K562 (cell line): Measurements from ENCODE around the gene GUCA1A. TPM values are rescaled to one million over a fixed set of nuclear protein-coding genes. Genes with fewer than 3 reads are reported as not detected.

Experiments used
- ATAC-seq: fragments of 200-7000 bp; cut with Tn5 transposase; 3 replicates; pipeline ENCODE4 v1.9.1; 2020; ENCODE audit warnings: moderate library complexity
- BruUV-seq: library from RNA; stranded (reverse); fragments of 400-500 nt; replicated peaks from 2 replicates; lab custom pipeline; 2021; lab: Mats Ljungman, UMichigan
- CTCF ChIA-PET: fragments of 300-600 bp; formaldehyde crosslinking; extraction: SDS; loops from one replicate; lab custom pipeline; 2021; ENCODE audit warnings: low intra/inter-chr PET ratio; lab: Yijun Ruan, JAX
- POLR2A ChIA-PET: fragments of 300-600, 350-650 bp; sonication (Branson Sonifier 250); formaldehyde crosslinking; extraction: SDS; loops from one replicate; lab custom pipeline; 2021; ENCODE audit warnings: antibody characterized with exemption, inconsistent platforms; lab: Yijun Ruan, JAX
- DNase-seq, 4 experiments: peaks; one replicate each; pipeline versions ENCODE4 v3.0.0 to v3.0.0-alpha.2; 2011 to 2018; ENCODE audit warnings: low spot score in 3 of 4, mixed read lengths in 3 of 4; ENCODE audit errors: extremely low read depth in 1 of 4
- FAIRE-seq: peaks from 2 replicates; lab custom pipeline; 2011; peaks lifted over from hg19 to GRCh38; lab: Jason Lieb, UNC
- H2AFZ ChIP-seq: 2 replicates; pipeline ENCODE4 v1.6.0; 2011; ENCODE audit warnings: low read depth, low read length, control low read depth, inconsistent platforms
- H3K27ac ChIP-seq: fragments of 200-600 bp; 3 replicates; pipeline ENCODE4 v1.8.0; 2011; ENCODE audit warnings: low read depth, mild to moderate bottlenecking, control low read depth, inconsistent platforms, low read length, moderate library complexity, mixed read lengths; ENCODE audit errors: extremely low read depth
- H3K27me3 ChIP-seq, 2 experiments: fragments of 300-600 bp in 1 of 2; 2 replicates in 1 of 2; 3 replicates in 1 of 2; pipeline versions ENCODE4 v1.6.0 to v1.8.0; 2011; ENCODE audit warnings: inconsistent platforms in 2 of 2, low read length in 2 of 2, mild to moderate bottlenecking in 1 of 2, mixed read lengths in 1 of 2, moderate library complexity in 1 of 2; ENCODE audit not compliant: control insufficient read depth in 2 of 2, insufficient read depth in 2 of 2
- H3K36me3 ChIP-seq: fragments of 300-600 bp; 3 replicates; pipeline ENCODE4 v1.8.0; 2011; ENCODE audit warnings: mild to moderate bottlenecking, low read length, inconsistent platforms; ENCODE audit not compliant: control insufficient read depth, insufficient read depth
- H3K4me1 ChIP-seq, 2 experiments: fragments of 200-600 bp in 1 of 2; replicated peaks in 1 of 2; 2 replicates in 1 of 2; 3 replicates in 1 of 2; pipeline versions ENCODE4 v1.5.1 to v1.8.0; 2011; ENCODE audit warnings: inconsistent platforms in 2 of 2, low read length in 2 of 2, mild to moderate bottlenecking in 1 of 2, mixed read lengths in 1 of 2, moderate library complexity in 1 of 2; ENCODE audit not compliant: control insufficient read depth in 2 of 2, insufficient read depth in 2 of 2
- H3K4me2 ChIP-seq: 2 replicates; pipeline ENCODE4 v1.6.1; 2011; ENCODE audit warnings: low read length, control low read depth, inconsistent platforms, mixed read lengths; ENCODE audit not compliant: insufficient read depth
- H3K4me3 ChIP-seq: fragments of 200-600 bp; sonication (generic), shearing (Covaris generic); 2 replicates; pipeline ENCODE4 v1.5.1; 2016; ENCODE audit warnings: control low read depth, inconsistent platforms
- H3K79me2 ChIP-seq: fragments of 200-600 bp; 3 replicates; pipeline ENCODE4 v1.8.0; 2011; ENCODE audit warnings: low read length, inconsistent platforms; ENCODE audit not compliant: control insufficient read depth, insufficient read depth
- H3K9ac ChIP-seq, 2 experiments: 2 replicates each; pipeline versions ENCODE4 v1.6.0 to v1.6.1; 2011; ENCODE audit warnings: low read depth in 2 of 2, low read length in 2 of 2, control low read depth in 1 of 2, inconsistent platforms in 1 of 2, mild to moderate bottlenecking in 1 of 2, mixed read lengths in 1 of 2; ENCODE audit not compliant: insufficient read depth in 1 of 2
- H3K9me1 ChIP-seq: one replicate; pipeline ENCODE4 v1.6.0; 2011; ENCODE audit warnings: inconsistent platforms, mild to moderate bottlenecking, low read length, moderate library complexity; ENCODE audit not compliant: control insufficient read depth, insufficient read depth
- H3K9me3 ChIP-seq: replicated peaks from 2 replicates; pipeline ENCODE4 v1.5.1; 2011; ENCODE audit warnings: low read depth, low read length, inconsistent platforms; ENCODE audit not compliant: control insufficient read depth, insufficient read depth
- H4K20me1 ChIP-seq: replicated peaks from 2 replicates; pipeline ENCODE4 v1.6.1; 2011; ENCODE audit warnings: low read length, inconsistent platforms, mixed read lengths; ENCODE audit not compliant: control insufficient read depth, insufficient read depth
- KLF1 ChIP-seq: fragments of 450-650 bp; IDR thresholded peaks from 2 replicates; pipeline ENCODE4 v1.6.1; 2016; ENCODE audit warnings: missing genetic modification characterization, missing compliant biosample characterization
- XRCC3 ChIP-seq: fragments of 450-650 bp; IDR thresholded peaks from 2 replicates; pipeline ENCODE4 v1.6.1; 2017; ENCODE audit warnings: mild to moderate bottlenecking, moderate library complexity
- ZEB2 ChIP-seq: fragments of 450-650 bp; IDR thresholded peaks from 2 replicates; pipeline ENCODE4 v1.6.1; 2016
- ZFPM2 ChIP-seq: fragments of 250-450 bp; sonication (Bioruptor Pico); IDR thresholded peaks from 2 replicates; pipeline ENCODE4 v1.5.1; 2022; ENCODE audit warnings: mild to moderate bottlenecking
- WGBS: fragments of 100-300 bp; shearing (Covaris generic); methylation state at CpG from one replicate; pipeline ENCODE4 v1.1.6; 2016; ENCODE audit warnings: low coverage, mixed read lengths; ENCODE audit not compliant: insufficient coverage; ENCODE audit errors: missing lambda C conversion rate; 5-methylcytosine and 5-hydroxymethylcytosine counted together
- in situ Hi-C: fragments of 300-500 bp; cut with MboI; formaldehyde crosslinking; loops from 4 replicates; pipeline ENCODE4 v1.15.0; 2018; ENCODE audit warnings: inconsistent platforms, mixed read lengths
- intact Hi-C: fragments of 100-400 bp; cut with micrococcal nuclease; formaldehyde crosslinking; loops from 2 replicates; pipeline ENCODE4 v1.14.2; 2022
- polyA plus RNA-seq, 8 experiments: library from polyadenylated mRNA; depleted of rRNA in 4 of 8; stranded (reverse) in 5 of 8; unstranded in 3 of 8; fragments of >200 nt; fragmentation: Nextera tagmentation in 2 of 8; fragmentation: Illumina TruSeq in 1 of 8; extraction: Ambion mirVana in 2 of 8; extraction: Trizol in 1 of 8; gene quantifications; 2 replicates each; pipeline versions ENCODE4 v1.2.1 to v1.2.3, GENCODE V29; 2011 to 2014; ENCODE audit warnings: inconsistent platforms in 1 of 8, missing spikeins in 1 of 8
- total RNA-seq, 7 experiments: library from RNA; depleted of rRNA in 6 of 7; stranded (reverse); fragments of >200 nt in 6 of 7; fragmentation: Illumina TruSeq in 2 of 7; extraction: Trizol in 2 of 7; gene quantifications; 2 replicates each; pipeline versions ENCODE4 v1.2.1 to v1.2.3, GENCODE V29; 2011 to 2021; ENCODE audit warnings: low replicate concordance in 1 of 7
- TF ChIP-seq, protein P1 (sequence below): fragments of 450-650 bp; IDR thresholded peaks from 2 replicates; pipeline ENCODE4 v1.6.1; 2017; ENCODE audit warnings: antibody characterized with exemption, mild to moderate bottlenecking
- TF ChIP-seq, protein P2 (sequence below), 2 experiments: fragments of 450-650 bp; formaldehyde crosslinking in 1 of 2; IDR thresholded peaks; 2 replicates each; pipeline versions ENCODE4 v1.4.0 to v1.6.1; 2014 to 2020; ENCODE audit warnings: mild to moderate bottlenecking in 2 of 2, borderline replicate concordance in 1 of 2, low read depth in 1 of 2

The GUCA1A gene
- total and polyA plus RNA-seq, 9 of the 15 experiments (the other 6 are each of a cell fraction or from before 2014, with no cell fraction given): not detected

DNA sequence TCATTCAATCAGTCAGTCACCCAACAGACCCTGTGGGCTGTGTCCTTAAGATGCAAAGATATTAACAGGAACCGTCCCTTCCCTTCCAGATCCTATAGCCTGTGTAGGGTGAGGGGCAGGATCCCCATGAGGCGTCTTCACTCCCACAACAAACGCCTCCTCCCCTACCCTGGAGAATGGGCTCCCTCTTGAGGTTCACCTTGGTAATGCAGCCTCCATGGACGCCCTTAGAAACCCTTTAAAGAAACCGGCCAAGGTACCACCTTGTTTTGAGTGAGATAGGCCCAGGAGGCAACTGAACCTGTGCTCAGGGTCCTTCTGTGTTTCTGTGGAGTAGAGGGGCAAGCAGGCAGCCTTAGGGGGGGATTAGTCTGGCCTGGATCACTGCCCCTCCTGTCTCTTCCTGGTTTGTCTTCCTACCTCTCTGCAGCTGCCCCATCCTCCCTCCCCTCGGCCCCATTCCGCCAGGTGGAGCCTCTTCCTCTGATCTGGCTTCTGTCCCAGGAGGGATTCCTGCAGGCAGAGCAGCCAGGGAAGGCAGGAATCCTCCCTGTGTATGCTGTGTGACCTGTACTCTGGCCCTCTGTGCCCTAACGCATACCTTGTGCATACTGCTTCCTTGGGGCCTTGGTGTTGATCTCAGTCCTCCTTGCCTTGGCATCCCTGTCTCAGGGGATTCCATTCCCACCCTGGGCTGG lies 6.6 kb upstream of the GUCA1A start:
- 8% methylated on average over 8 of the region's 8 CpGs for WGBS
- Histone ChIP-seq H3K4me1 (peaks cover 4 to 6% of the 10 kb centered on the region in 2 experiments; a peak in 1 of 5 replicates), H3K36me3 (no peaks in the 10 kb centered on the region), H3K9me1 (no peaks in the 10 kb centered on the region), H2AFZ (peak overlapping the region; percentile 95), H3K4me3 (no peak overlapping the region), H3K27me3 (peaks cover 5 to 24% of the 10 kb centered on the region in 2 experiments; a peak in 3 of 5 replicates), H4K20me1 (no peaks in the 10 kb centered on the region), H3K27ac (peak overlapping the region; percentile 38; the same call in 2 of the 3 replicates), H3K4me2 (peak overlapping the region; percentile 57), H3K79me2 (no peaks in the 10 kb centered on the region), H3K9ac (peak overlapping the region in 1 of 2 experiments; percentile 47; a peak in 2 of 4 replicates), H3K9me3 (no peaks in the 10 kb centered on the region; the same call in 1 of the 2 replicates)
- ATAC-seq (peak; percentile 93), FAIRE-seq (peak; percentile 90), DNase-seq (peak; percentile 92 to 96 (median 94))
- ChIA-PET CTCF (interaction anchor here (0.5 to 4.9 kb wide), 14 partner anchors 10 to 732 kb away, joined by 3 to 77 read pairs (median 6); partner anchors contain the start of genes FRS3 and PRICKLE4), POLR2A (interaction anchor here (0.6 to 1.0 kb wide), 4 partner anchors 18 to 847 kb away, joined by 3 to 5 read pairs (median 3); no protein-coding TSS in a partner anchor)
- intact Hi-C loops: loop anchor here (1.0 to 2.0 kb wide), 9 partner anchors 30 to 732 kb away; partner anchors contain the start of gene PRICKLE4
- no TSS peak for BruUV-seq
- in situ Hi-C loops: no loop called here
- 0 out of 2 replicates have a peak, but pooled peaks have one; percentile 41 for TF ChIP-seq KLF1
- no peak for TF ChIP-seq XRCC3
- TF ChIP-seq, protein P1, sequence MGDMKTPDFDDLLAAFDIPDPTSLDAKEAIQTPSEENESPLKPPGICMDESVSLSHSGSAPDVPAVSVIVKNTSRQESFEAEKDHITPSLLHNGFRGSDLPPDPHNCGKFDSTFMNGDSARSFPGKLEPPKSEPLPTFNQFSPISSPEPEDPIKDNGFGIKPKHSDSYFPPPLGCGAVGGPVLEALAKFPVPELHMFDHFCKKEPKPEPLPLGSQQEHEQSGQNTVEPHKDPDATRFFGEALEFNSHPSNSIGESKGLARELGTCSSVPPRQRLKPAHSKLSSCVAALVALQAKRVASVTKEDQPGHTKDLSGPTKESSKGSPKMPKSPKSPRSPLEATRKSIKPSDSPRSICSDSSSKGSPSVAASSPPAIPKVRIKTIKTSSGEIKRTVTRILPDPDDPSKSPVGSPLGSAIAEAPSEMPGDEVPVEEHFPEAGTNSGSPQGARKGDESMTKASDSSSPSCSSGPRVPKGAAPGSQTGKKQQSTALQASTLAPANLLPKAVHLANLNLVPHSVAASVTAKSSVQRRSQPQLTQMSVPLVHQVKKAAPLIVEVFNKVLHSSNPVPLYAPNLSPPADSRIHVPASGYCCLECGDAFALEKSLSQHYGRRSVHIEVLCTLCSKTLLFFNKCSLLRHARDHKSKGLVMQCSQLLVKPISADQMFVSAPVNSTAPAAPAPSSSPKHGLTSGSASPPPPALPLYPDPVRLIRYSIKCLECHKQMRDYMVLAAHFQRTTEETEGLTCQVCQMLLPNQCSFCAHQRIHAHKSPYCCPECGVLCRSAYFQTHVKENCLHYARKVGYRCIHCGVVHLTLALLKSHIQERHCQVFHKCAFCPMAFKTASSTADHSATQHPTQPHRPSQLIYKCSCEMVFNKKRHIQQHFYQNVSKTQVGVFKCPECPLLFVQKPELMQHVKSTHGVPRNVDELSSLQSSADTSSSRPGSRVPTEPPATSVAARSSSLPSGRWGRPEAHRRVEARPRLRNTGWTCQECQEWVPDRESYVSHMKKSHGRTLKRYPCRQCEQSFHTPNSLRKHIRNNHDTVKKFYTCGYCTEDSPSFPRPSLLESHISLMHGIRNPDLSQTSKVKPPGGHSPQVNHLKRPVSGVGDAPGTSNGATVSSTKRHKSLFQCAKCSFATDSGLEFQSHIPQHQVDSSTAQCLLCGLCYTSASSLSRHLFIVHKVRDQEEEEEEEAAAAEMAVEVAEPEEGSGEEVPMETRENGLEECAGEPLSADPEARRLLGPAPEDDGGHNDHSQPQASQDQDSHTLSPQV: peak; percentile 36; the same call in 1 of the 2 replicates
- TF ChIP-seq, protein P2, sequence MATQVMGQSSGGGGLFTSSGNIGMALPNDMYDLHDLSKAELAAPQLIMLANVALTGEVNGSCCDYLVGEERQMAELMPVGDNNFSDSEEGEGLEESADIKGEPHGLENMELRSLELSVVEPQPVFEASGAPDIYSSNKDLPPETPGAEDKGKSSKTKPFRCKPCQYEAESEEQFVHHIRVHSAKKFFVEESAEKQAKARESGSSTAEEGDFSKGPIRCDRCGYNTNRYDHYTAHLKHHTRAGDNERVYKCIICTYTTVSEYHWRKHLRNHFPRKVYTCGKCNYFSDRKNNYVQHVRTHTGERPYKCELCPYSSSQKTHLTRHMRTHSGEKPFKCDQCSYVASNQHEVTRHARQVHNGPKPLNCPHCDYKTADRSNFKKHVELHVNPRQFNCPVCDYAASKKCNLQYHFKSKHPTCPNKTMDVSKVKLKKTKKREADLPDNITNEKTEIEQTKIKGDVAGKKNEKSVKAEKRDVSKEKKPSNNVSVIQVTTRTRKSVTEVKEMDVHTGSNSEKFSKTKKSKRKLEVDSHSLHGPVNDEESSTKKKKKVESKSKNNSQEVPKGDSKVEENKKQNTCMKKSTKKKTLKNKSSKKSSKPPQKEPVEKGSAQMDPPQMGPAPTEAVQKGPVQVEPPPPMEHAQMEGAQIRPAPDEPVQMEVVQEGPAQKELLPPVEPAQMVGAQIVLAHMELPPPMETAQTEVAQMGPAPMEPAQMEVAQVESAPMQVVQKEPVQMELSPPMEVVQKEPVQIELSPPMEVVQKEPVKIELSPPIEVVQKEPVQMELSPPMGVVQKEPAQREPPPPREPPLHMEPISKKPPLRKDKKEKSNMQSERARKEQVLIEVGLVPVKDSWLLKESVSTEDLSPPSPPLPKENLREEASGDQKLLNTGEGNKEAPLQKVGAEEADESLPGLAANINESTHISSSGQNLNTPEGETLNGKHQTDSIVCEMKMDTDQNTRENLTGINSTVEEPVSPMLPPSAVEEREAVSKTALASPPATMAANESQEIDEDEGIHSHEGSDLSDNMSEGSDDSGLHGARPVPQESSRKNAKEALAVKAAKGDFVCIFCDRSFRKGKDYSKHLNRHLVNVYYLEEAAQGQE (IDR thresholded peaks at IDR 0.05; ENCODE audit: borderline replicate concordance): peak; percentile 94
- TF ChIP-seq, protein P2 (CRISPR knock-in tag; IDR thresholded peaks at IDR 0.05; ENCODE audit: low read depth): no peak
- TF ChIP-seq ZFPM2 (CRISPR knock-in tag): no peak
- peak; percentile 59; the same call in 1 of the 2 replicates for TF ChIP-seq ZEB2
